K562 (cell line): Measurements from ENCODE around the gene SP6. TPM values are rescaled to one million over a fixed set of nuclear protein-coding genes. Genes with fewer than 3 reads are reported as not detected.

Experiments
- ATAC-seq: fragments of 200-7000 bp; cut with Tn5 transposase; 3 replicates; pipeline ENCODE4 v1.9.1; 2020; ENCODE audit warnings: moderate library complexity
- BruUV-seq: library from RNA; stranded (reverse); fragments of 400-500 nt; replicated peaks from 2 replicates; lab custom pipeline; 2021; lab: Mats Ljungman, UMichigan
- CTCF ChIA-PET: fragments of 300-600 bp; formaldehyde crosslinking; extraction: SDS; loops from one replicate; lab custom pipeline; 2021; ENCODE audit warnings: low intra/inter-chr PET ratio; lab: Yijun Ruan, JAX
- POLR2A ChIA-PET: fragments of 300-600, 350-650 bp; sonication (Branson Sonifier 250); formaldehyde crosslinking; extraction: SDS; loops from one replicate; lab custom pipeline; 2021; ENCODE audit warnings: antibody characterized with exemption, inconsistent platforms; lab: Yijun Ruan, JAX
- DNase-seq, 4 experiments: peaks; one replicate each; pipeline versions ENCODE4 v3.0.0 to v3.0.0-alpha.2; 2011 to 2018; ENCODE audit warnings: low spot score in 3 of 4, mixed read lengths in 3 of 4; ENCODE audit errors: extremely low read depth in 1 of 4
- FAIRE-seq: peaks from 2 replicates; lab custom pipeline; 2011; peaks lifted over from hg19 to GRCh38; lab: Jason Lieb, UNC
- H2AFZ ChIP-seq: 2 replicates; pipeline ENCODE4 v1.6.0; 2011; ENCODE audit warnings: low read depth, low read length, control low read depth, inconsistent platforms
- H3K27ac ChIP-seq: fragments of 200-600 bp; 3 replicates; pipeline ENCODE4 v1.8.0; 2011; ENCODE audit warnings: low read depth, mild to moderate bottlenecking, control low read depth, inconsistent platforms, low read length, moderate library complexity, mixed read lengths; ENCODE audit errors: extremely low read depth
- H3K27me3 ChIP-seq, 2 experiments: fragments of 300-600 bp in 1 of 2; 2 replicates in 1 of 2; 3 replicates in 1 of 2; pipeline versions ENCODE4 v1.6.0 to v1.8.0; 2011; ENCODE audit warnings: inconsistent platforms in 2 of 2, low read length in 2 of 2, mild to moderate bottlenecking in 1 of 2, mixed read lengths in 1 of 2, moderate library complexity in 1 of 2; ENCODE audit not compliant: control insufficient read depth in 2 of 2, insufficient read depth in 2 of 2
- H3K36me3 ChIP-seq: fragments of 300-600 bp; 3 replicates; pipeline ENCODE4 v1.8.0; 2011; ENCODE audit warnings: mild to moderate bottlenecking, low read length, inconsistent platforms; ENCODE audit not compliant: control insufficient read depth, insufficient read depth
- H3K4me1 ChIP-seq, 2 experiments: fragments of 200-600 bp in 1 of 2; replicated peaks in 1 of 2; 2 replicates in 1 of 2; 3 replicates in 1 of 2; pipeline versions ENCODE4 v1.5.1 to v1.8.0; 2011; ENCODE audit warnings: inconsistent platforms in 2 of 2, low read length in 2 of 2, mild to moderate bottlenecking in 1 of 2, mixed read lengths in 1 of 2, moderate library complexity in 1 of 2; ENCODE audit not compliant: control insufficient read depth in 2 of 2, insufficient read depth in 2 of 2
- H3K4me2 ChIP-seq: 2 replicates; pipeline ENCODE4 v1.6.1; 2011; ENCODE audit warnings: low read length, control low read depth, inconsistent platforms, mixed read lengths; ENCODE audit not compliant: insufficient read depth
- H3K4me3 ChIP-seq: fragments of 200-600 bp; sonication (generic), shearing (Covaris generic); 2 replicates; pipeline ENCODE4 v1.5.1; 2016; ENCODE audit warnings: control low read depth, inconsistent platforms
- H3K79me2 ChIP-seq: fragments of 200-600 bp; 3 replicates; pipeline ENCODE4 v1.8.0; 2011; ENCODE audit warnings: low read length, inconsistent platforms; ENCODE audit not compliant: control insufficient read depth, insufficient read depth
- H3K9ac ChIP-seq, 2 experiments: 2 replicates each; pipeline versions ENCODE4 v1.6.0 to v1.6.1; 2011; ENCODE audit warnings: low read depth in 2 of 2, low read length in 2 of 2, control low read depth in 1 of 2, inconsistent platforms in 1 of 2, mild to moderate bottlenecking in 1 of 2, mixed read lengths in 1 of 2; ENCODE audit not compliant: insufficient read depth in 1 of 2
- H3K9me1 ChIP-seq: one replicate; pipeline ENCODE4 v1.6.0; 2011; ENCODE audit warnings: inconsistent platforms, mild to moderate bottlenecking, low read length, moderate library complexity; ENCODE audit not compliant: control insufficient read depth, insufficient read depth
- H3K9me3 ChIP-seq: replicated peaks from 2 replicates; pipeline ENCODE4 v1.5.1; 2011; ENCODE audit warnings: low read depth, low read length, inconsistent platforms; ENCODE audit not compliant: control insufficient read depth, insufficient read depth
- H4K20me1 ChIP-seq: replicated peaks from 2 replicates; pipeline ENCODE4 v1.6.1; 2011; ENCODE audit warnings: low read length, inconsistent platforms, mixed read lengths; ENCODE audit not compliant: control insufficient read depth, insufficient read depth
- KLF6 ChIP-seq: fragments of 250-450 bp; sonication (Bioruptor Pico); IDR thresholded peaks from 2 replicates; pipeline ENCODE4 v1.4.0; 2020; ENCODE audit warnings: mild to moderate bottlenecking, moderate library complexity, borderline replicate concordance
- LARP7 ChIP-seq: fragments of 450-650 bp; IDR thresholded peaks from 2 replicates; pipeline ENCODE4 v1.6.1; 2016
- MEIS2 ChIP-seq: fragments of 450-650 bp; IDR thresholded peaks from 2 replicates; pipeline ENCODE4 v1.6.1; 2014; ENCODE audit warnings: mild to moderate bottlenecking; ENCODE audit not compliant: partially characterized antibody
- PHF21A ChIP-seq: fragments of 450-650 bp; IDR thresholded peaks from 2 replicates; pipeline ENCODE4 v1.6.1; 2017; ENCODE audit warnings: low read depth, borderline replicate concordance
- SAFB ChIP-seq: fragments of 200-400 bp; formaldehyde crosslinking; IDR thresholded peaks from 2 replicates; pipeline ENCODE4 v1.6.1; 2017; ENCODE audit warnings: low read depth, low read length, borderline replicate concordance
- SUPT5H ChIP-seq: fragments of 450-650 bp; IDR thresholded peaks from 2 replicates; pipeline ENCODE4 v1.6.1; 2016
- TFAM ChIP-seq: fragments of 250-450 bp; sonication (Bioruptor Pico); conservative IDR thresholded peaks from 2 replicates; pipeline ENCODE4 v1.5.0; 2021; ENCODE audit warnings: mild to moderate bottlenecking, moderate library complexity
- WGBS: fragments of 100-300 bp; shearing (Covaris generic); methylation state at CpG from one replicate; pipeline ENCODE4 v1.1.6; 2016; ENCODE audit warnings: low coverage, mixed read lengths; ENCODE audit not compliant: insufficient coverage; ENCODE audit errors: missing lambda C conversion rate; 5-methylcytosine and 5-hydroxymethylcytosine counted together
- in situ Hi-C: fragments of 300-500 bp; cut with MboI; formaldehyde crosslinking; loops from 4 replicates; pipeline ENCODE4 v1.15.0; 2018; ENCODE audit warnings: inconsistent platforms, mixed read lengths
- intact Hi-C: fragments of 100-400 bp; cut with micrococcal nuclease; formaldehyde crosslinking; loops from 2 replicates; pipeline ENCODE4 v1.14.2; 2022
- polyA plus RNA-seq, 8 experiments: library from polyadenylated mRNA; depleted of rRNA in 4 of 8; stranded (reverse) in 5 of 8; unstranded in 3 of 8; fragments of >200 nt; fragmentation: Nextera tagmentation in 2 of 8; fragmentation: Illumina TruSeq in 1 of 8; extraction: Ambion mirVana in 2 of 8; extraction: Trizol in 1 of 8; gene quantifications; 2 replicates each; pipeline versions ENCODE4 v1.2.1 to v1.2.3, GENCODE V29; 2011 to 2014; ENCODE audit warnings: inconsistent platforms in 1 of 8, missing spikeins in 1 of 8
- total RNA-seq, 7 experiments: library from RNA; depleted of rRNA in 6 of 7; stranded (reverse); fragments of >200 nt in 6 of 7; fragmentation: Illumina TruSeq in 2 of 7; extraction: Trizol in 2 of 7; gene quantifications; 2 replicates each; pipeline versions ENCODE4 v1.2.1 to v1.2.3, GENCODE V29; 2011 to 2021; ENCODE audit warnings: low replicate concordance in 1 of 7
- TF ChIP-seq, protein P1 (sequence below): sonication (generic); formaldehyde crosslinking; IDR thresholded peaks from 2 replicates; pipeline ENCODE4 v1.8.0; 2022; ENCODE audit warnings: missing genetic modification reagents, mild to moderate bottlenecking, moderate library complexity, borderline replicate concordance
- TF ChIP-seq, protein P2 (sequence below): IDR thresholded peaks from 2 replicates; pipeline ENCODE4 v1.6.1; 2012; ENCODE audit warnings: low read depth, low read length, improper control_type of control experiment, borderline replicate concordance
- TF ChIP-seq, protein P3 (sequence below): sonication (generic); formaldehyde crosslinking; IDR thresholded peaks from 2 replicates; pipeline ENCODE4 v1.8.0; 2022; ENCODE audit warnings: mild to moderate bottlenecking, missing genetic modification reagents
- TF ChIP-seq, protein P4 (sequence below), 2 experiments: IDR thresholded peaks; 2 replicates each; pipeline ENCODE4 v1.6.1; 2011; ENCODE audit warnings: borderline replicate concordance in 1 of 2, control low read depth in 1 of 2, low read depth in 1 of 2, low read length in 1 of 2, mild to moderate bottlenecking in 1 of 2, mixed read lengths in 1 of 2, moderate library complexity in 1 of 2; ENCODE audit not compliant: insufficient read depth in 1 of 2, insufficient read length in 1 of 2, poor library complexity in 1 of 2, severe bottlenecking in 1 of 2; ENCODE audit errors: extremely low read depth in 1 of 2

SP6 gene
- total and polyA plus RNA-seq, 9 of the 15 experiments (the other 6 are each of a cell fraction or from before 2014, with no cell fraction given), result 0.11 to 7.9 (median 2.2) TPM

DNA sequence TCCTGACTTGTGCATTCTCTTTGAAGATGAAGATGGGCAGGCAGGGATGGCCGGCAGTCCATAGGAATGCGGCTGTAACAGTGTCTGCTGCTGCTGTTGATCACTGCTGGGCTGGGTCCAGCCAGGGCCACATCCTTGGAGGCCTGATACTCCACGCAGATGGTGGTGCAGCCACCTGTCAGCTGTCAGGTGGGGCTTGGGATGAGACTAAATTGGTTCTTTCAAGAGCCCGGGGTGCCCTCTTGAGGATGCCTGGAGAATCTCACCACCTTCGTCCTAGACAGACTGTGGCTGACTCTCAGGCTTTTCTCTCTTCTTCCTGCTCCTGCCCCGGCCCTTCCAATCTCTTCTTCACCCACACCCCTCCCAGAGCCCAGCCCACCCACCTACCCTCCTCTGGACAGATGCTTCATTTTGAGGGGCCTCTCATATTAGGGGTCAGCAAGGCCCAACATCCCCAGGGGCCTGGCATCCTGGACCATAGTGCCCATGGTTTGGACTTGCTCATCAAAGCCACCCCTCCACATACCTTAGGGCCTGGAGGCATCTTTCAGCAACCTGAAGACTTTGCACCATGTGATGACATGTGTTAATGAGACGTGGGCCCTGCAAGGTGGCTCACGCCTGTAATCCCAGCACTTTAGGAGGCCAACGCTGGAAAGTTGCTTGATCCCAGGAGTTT lies 48.5 kb downstream of the SP6 start (continued):
- TF ChIP-seq, protein P1, sequence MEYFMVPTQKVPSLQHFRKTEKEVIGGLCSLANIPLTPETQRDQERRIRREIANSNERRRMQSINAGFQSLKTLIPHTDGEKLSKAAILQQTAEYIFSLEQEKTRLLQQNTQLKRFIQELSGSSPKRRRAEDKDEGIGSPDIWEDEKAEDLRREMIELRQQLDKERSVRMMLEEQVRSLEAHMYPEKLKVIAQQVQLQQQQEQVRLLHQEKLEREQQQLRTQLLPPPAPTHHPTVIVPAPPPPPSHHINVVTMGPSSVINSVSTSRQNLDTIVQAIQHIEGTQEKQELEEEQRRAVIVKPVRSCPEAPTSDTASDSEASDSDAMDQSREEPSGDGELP (CRISPR knock-in tag), result peak; percentile 52
- peak; percentile 17 for TF ChIP-seq MEIS2
- no peak for TF ChIP-seq SAFB

DNA sequence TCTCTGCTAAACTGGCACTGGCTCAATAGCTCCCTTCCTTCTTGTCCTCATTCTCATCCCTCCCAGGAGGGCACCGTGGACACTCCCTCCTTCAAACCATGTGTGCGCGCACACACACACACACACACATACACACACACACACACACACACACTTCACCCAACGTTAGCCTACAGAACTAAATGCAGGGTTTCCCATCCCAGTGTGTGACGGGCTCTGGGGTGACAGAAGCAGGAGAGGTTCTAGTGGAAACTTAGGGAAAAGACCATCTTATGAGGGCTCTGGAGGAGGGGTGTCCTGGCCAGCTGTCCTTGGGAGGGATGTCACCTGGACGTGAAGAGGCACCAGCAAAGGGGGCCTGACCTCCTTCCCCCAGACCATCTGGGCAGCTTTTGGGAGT lies 49.1 kb downstream of the SP6 start:
- peaks cover 0 to 29% of the 10 kb centered on the region in 2 experiments; a peak in 3 of 5 replicates for H3K27me3 ChIP-seq
- ATAC-seq, result no peak
- peaks cover 0 to 6% of the 10 kb centered on the region in 2 experiments; a peak in 1 of 5 replicates for H3K4me1 ChIP-seq
- CTCF ChIA-PET, result interaction anchor here (0.6 to 1.2 kb wide), 2 partner anchors 25 to 103 kb away, joined by 3 to 6 read pairs; no protein-coding TSS in a partner anchor
- POLR2A ChIA-PET, result interaction anchor here (0.6 to 1.0 kb wide), 4 partner anchors 19 to 918 kb away, joined by 3 to 4 read pairs (median 4); partner anchors contain the start of genes LRRC46, MRPL10 and OSBPL7
- in situ Hi-C loops, result no loop called here
- intact Hi-C loops, result loop anchor here (1.0 to 5.0 kb wide), 2 partner anchors 26 to 105 kb away; no protein-coding TSS in a partner anchor
- H3K79me2 ChIP-seq, result no peaks in the 10 kb centered on the region
- H3K27ac ChIP-seq, result no peak overlapping the region
- peaks cover 16% of the 10 kb centered on the region; the same call in 1 of the 2 replicates for H4K20me1 ChIP-seq
- no TSS peak for BruUV-seq
- H3K4me2 ChIP-seq, result no peak overlapping the region
- no peaks in the 10 kb centered on the region for H3K9me3 ChIP-seq
- WGBS, result 23% methylated on average over 5 of the region's 6 CpGs
- DNase-seq, result no peak
- H2AFZ ChIP-seq, result no peak overlapping the region
- no peak for FAIRE-seq
- no peak overlapping the region for H3K4me3 ChIP-seq
- no peaks in the 10 kb centered on the region for H3K36me3 ChIP-seq
- no peak overlapping the region for H3K9ac ChIP-seq
- H3K9me1 ChIP-seq, result no peaks in the 10 kb centered on the region
- TF ChIP-seq TFAM (no peak), PHF21A (no peak), SUPT5H (no peak), KLF6 (CRISPR knock-in tag) (no peak), LARP7 (no peak)
- TF ChIP-seq, protein P2, sequence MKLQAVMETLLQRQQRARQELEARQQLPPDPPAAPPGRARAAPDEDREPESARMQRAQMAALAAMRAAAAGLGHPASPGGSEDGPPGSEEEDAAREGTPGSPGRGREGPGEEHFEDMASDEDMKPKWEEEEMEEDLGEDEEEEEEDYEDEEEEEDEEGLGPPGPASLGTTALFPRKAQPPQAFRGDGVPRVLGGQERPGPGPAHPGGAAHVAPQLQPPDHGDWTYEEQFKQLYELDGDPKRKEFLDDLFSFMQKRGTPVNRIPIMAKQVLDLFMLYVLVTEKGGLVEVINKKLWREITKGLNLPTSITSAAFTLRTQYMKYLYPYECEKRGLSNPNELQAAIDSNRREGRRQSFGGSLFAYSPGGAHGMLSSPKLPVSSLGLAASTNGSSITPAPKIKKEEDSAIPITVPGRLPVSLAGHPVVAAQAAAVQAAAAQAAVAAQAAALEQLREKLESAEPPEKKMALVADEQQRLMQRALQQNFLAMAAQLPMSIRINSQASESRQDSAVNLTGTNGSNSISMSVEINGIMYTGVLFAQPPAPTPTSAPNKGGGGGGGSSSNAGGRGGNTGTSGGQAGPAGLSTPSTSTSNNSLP, result no peak
- TF ChIP-seq, protein P3, sequence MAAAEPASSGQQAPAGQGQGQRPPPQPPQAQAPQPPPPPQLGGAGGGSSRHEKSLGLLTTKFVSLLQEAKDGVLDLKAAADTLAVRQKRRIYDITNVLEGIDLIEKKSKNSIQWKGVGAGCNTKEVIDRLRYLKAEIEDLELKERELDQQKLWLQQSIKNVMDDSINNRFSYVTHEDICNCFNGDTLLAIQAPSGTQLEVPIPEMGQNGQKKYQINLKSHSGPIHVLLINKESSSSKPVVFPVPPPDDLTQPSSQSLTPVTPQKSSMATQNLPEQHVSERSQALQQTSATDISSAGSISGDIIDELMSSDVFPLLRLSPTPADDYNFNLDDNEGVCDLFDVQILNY (CRISPR knock-in tag), result no peak
- TF ChIP-seq, protein P4, sequence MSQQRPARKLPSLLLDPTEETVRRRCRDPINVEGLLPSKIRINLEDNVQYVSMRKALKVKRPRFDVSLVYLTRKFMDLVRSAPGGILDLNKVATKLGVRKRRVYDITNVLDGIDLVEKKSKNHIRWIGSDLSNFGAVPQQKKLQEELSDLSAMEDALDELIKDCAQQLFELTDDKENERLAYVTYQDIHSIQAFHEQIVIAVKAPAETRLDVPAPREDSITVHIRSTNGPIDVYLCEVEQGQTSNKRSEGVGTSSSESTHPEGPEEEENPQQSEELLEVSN (IDR thresholded peaks at IDR 0.05; ENCODE audit: borderline replicate concordance in 1 of 2, extremely low read depth in 1 of 2, insufficient read depth in 1 of 2, insufficient read length in 1 of 2, low read depth in 1 of 2, low read length in 1 of 2, poor library complexity in 1 of 2, severe bottlenecking in 1 of 2), result no peak
